Posterior cingulate gyrus (tissue), 11 donors: ENCODE data around the gene NUDT15.

Experiments used
- DNase-seq, 10 donors: peaks; one replicate each; pipeline versions ENCODE4 v3.0.0 to v3.0.0-alpha.2; 2020 to 2021; ENCODE audit warnings: mixed read lengths in 3 of 10
- intact Hi-C: fragments of 100-400 bp; cut with DNase I; formaldehyde crosslinking; loops from one replicate; pipeline ENCODE4 v1.15.1; 2023

NUDT15 gene

DNA sequence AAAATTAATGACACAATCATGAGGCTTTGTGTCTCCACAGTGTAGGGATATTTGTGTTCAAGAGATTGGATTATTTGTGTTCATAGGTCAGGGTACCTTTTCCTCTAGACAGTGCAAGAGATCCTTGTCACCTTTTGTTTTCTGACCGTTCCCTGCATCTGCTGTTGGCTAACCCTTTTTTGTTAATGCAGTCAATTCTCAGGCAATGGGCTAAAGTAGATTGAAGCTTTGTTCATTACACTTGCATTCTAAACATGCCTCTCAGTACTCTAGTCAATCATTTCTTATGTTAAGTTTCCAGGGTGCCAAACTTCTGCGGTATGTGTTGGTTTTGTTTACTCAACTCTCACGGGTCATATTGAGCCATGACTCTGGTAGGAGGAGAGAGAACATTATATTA is 59.1 kb downstream of the NUDT15 start:
- intact Hi-C loops = loop anchor here (10.0 kb wide), 1 partner anchor 138 kb away; the partner anchor contains the start of gene ITM2B
- DNase-seq = no peak
